ENCODE measurements around the gene CFAP91.

GRCh38 chr3:119700269-119700919 is 2.4 kb upstream of the CFAP91 start:
- TF ChIP-seq POLR2AphosphoS5 (IDR thresholded peaks at IDR 0.05; ENCODE audit: low read depth) = no peak
- no peak for TF ChIP-seq CTCF (IDR thresholded peaks at IDR 0.05; ENCODE audit: insufficient read depth, low read length)

All from HL-60 (cell line).